Neural cell (in vitro differentiated cells): ENCODE measurements around the gene COL8A1. TPM values are rescaled to one million over a fixed set of nuclear protein-coding genes. Genes with fewer than 3 reads are reported as not detected.

Experiments used
- H2AFZ ChIP-seq: fragments of 200-600, 300-800 bp; sonication (generic), shearing (Covaris generic); 2 replicates; pipeline ENCODE4 v1.6.0; 2014; ENCODE audit warnings: low read depth, mild to moderate bottlenecking, antibody characterized with exemption, low read length, moderate library complexity
- H3F3A ChIP-seq: fragments of 200-600 bp; shearing (Covaris generic); 2 replicates; pipeline ENCODE4 v1.6.1; 2016; ENCODE audit warnings: mild to moderate bottlenecking, moderate library complexity, mixed read lengths, antibody characterized with exemption, low read length; ENCODE audit not compliant: insufficient read depth, poor library complexity, severe bottlenecking
- H3K27ac ChIP-seq: fragments of 200-600, 300-800 bp; sonication (generic), shearing (Covaris generic); 2 replicates; pipeline ENCODE4 v1.5.1; 2014; ENCODE audit warnings: mild to moderate bottlenecking, low read length, moderate library complexity
- H3K27me3 ChIP-seq: fragments of 300-800, 200-600 bp; sonication (generic), shearing (Covaris generic); 2 replicates; pipeline ENCODE4 v1.6.0; 2014; ENCODE audit warnings: mild to moderate bottlenecking, low read depth, low read length, moderate library complexity; ENCODE audit not compliant: insufficient read depth
- H3K36me3 ChIP-seq: fragments of 300-800, 200-600 bp; sonication (generic), shearing (Covaris generic); 2 replicates; pipeline ENCODE4 v1.5.1; 2014; ENCODE audit warnings: mild to moderate bottlenecking, antibody characterized with exemption, low read length, moderate library complexity; ENCODE audit not compliant: insufficient read depth
- H3K4me2 ChIP-seq: fragments of 300-800, 200-600 bp; sonication (generic), shearing (Covaris generic); 2 replicates; pipeline ENCODE4 v1.6.0; 2014; ENCODE audit warnings: mild to moderate bottlenecking, low read length
- H3K4me3 ChIP-seq: fragments of 300-800, 200-600 bp; sonication (generic), shearing (Covaris generic); 2 replicates; pipeline ENCODE4 v1.5.1; 2014; ENCODE audit warnings: mild to moderate bottlenecking, low read length, moderate library complexity
- H3K79me2 ChIP-seq: fragments of 200-600 bp; shearing (Covaris generic); replicated peaks from 2 replicates; pipeline ENCODE4 v1.6.0; 2014; ENCODE audit warnings: mild to moderate bottlenecking, low read length, moderate library complexity; ENCODE audit not compliant: insufficient read depth
- H3K9ac ChIP-seq: fragments of 300-800, 200-600 bp; sonication (generic), shearing (Covaris generic); 2 replicates; pipeline ENCODE4 v1.6.1; 2016; ENCODE audit warnings: mild to moderate bottlenecking, low read length, mixed read lengths
- H3K9me2 ChIP-seq: fragments of 200-600 bp; shearing (Covaris generic); 2 replicates; pipeline ENCODE4 v1.6.1; 2016; ENCODE audit warnings: mild to moderate bottlenecking, low read length, mixed read lengths; ENCODE audit not compliant: insufficient read depth
- H3K9me3 ChIP-seq: fragments of 200-600, 300-800 bp; sonication (generic), shearing (Covaris generic); 2 replicates; pipeline ENCODE4 v1.6.1; 2016; ENCODE audit warnings: mild to moderate bottlenecking, mixed run types, low read length, moderate library complexity, mixed read lengths
- H4K20me1 ChIP-seq: fragments of 200-600 bp; shearing (Covaris generic); 2 replicates; pipeline ENCODE4 v1.6.1; 2016; ENCODE audit warnings: mild to moderate bottlenecking, mixed run types; ENCODE audit not compliant: insufficient read depth
- EP300 ChIP-seq: fragments of 450-650 bp; conservative IDR thresholded peaks from 2 replicates; pipeline ENCODE4 v1.6.1; 2014; ENCODE audit warnings: antibody characterized with exemption, mild to moderate bottlenecking, moderate library complexity; ENCODE audit not compliant: poor library complexity, severe bottlenecking
- EZH2 ChIP-seq: fragments of 200-600, 300-800 bp; shearing (Covaris generic), sonication (generic); IDR thresholded peaks from 2 replicates; pipeline ENCODE4 v1.6.1; 2014; ENCODE audit warnings: antibody characterized with exemption, low read length, borderline replicate concordance, mild to moderate bottlenecking; ENCODE audit not compliant: insufficient read depth, poor library complexity, severe bottlenecking
- MXI1 ChIP-seq: fragments of 450-650 bp; conservative IDR thresholded peaks from 2 replicates; pipeline ENCODE4 v1.6.1; 2014; ENCODE audit warnings: antibody characterized with exemption, mild to moderate bottlenecking; ENCODE audit not compliant: poor library complexity, severe bottlenecking
- POLR2AphosphoS5 ChIP-seq: IDR thresholded peaks from 2 replicates; pipeline ENCODE4 v1.6.1; 2012
- RAD21 ChIP-seq: fragments of 450-650 bp; conservative IDR thresholded peaks from 2 replicates; pipeline ENCODE4 v1.6.1; 2014; ENCODE audit warnings: antibody characterized with exemption, mild to moderate bottlenecking, moderate library complexity
- SMC3 ChIP-seq: fragments of 450-650 bp; conservative IDR thresholded peaks from 2 replicates; pipeline ENCODE4 v1.6.1; 2014; ENCODE audit warnings: antibody characterized with exemption, mild to moderate bottlenecking, moderate library complexity; ENCODE audit not compliant: poor library complexity
- TAF1 ChIP-seq: IDR thresholded peaks from 2 replicates; pipeline ENCODE4 v1.6.1; 2012; ENCODE audit warnings: low read depth
- polyA plus RNA-seq: library from polyadenylated mRNA; depleted of rRNA; stranded (reverse); fragments of >200 nt; gene quantifications from 2 replicates; pipeline ENCODE4 v1.2.3, GENCODE V29; 2014
- TF ChIP-seq, protein P1 (sequence below): IDR thresholded peaks from 2 replicates; pipeline ENCODE4 v1.6.1; 2012; ENCODE audit warnings: borderline replicate concordance
- TF ChIP-seq, protein P2 (sequence below): fragments of 450-650 bp; IDR thresholded peaks from 2 replicates; pipeline ENCODE4 v1.5.1; 2014; ENCODE audit warnings: antibody characterized with exemption, mild to moderate bottlenecking, moderate library complexity; ENCODE audit not compliant: poor library complexity, severe bottlenecking

Gene COL8A1
- polyA plus RNA-seq, 1 donor from 2014 or later, result 0.04 TPM

DNA sequence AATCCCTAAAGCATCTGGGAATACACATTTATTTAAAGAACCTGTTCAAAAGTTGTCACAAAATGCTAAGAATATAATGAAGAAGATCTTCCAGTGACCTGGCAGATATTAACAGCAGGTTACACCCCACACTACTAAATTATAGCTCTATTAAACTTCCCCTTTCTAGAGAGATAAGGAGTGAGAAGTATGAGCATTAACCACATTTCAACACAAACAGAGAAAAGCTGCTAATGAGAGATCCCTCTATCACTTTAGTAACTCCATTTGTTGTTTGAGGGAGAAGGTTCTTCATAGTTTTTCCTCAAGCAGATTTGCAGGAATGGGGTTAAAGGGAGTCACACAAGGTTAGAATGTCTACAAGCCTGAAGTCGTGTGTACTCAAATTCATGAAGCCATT is 3.6 kb downstream of the COL8A1 start:
- no peak overlapping the region for H3K27ac ChIP-seq
- no peak overlapping the region for H3K4me3 ChIP-seq
- no peak overlapping the region for H3K4me2 ChIP-seq
- H3K9ac ChIP-seq, result no peak overlapping the region
- no peaks in the 10 kb centered on the region for H3F3A ChIP-seq
- TF ChIP-seq TAF1 (no peak), EP300 (no peak), RAD21 (no peak), EZH2 (no peak), MXI1 (no peak), POLR2AphosphoS5 (no peak), SMC3 (no peak)
- TF ChIP-seq, protein P1, sequence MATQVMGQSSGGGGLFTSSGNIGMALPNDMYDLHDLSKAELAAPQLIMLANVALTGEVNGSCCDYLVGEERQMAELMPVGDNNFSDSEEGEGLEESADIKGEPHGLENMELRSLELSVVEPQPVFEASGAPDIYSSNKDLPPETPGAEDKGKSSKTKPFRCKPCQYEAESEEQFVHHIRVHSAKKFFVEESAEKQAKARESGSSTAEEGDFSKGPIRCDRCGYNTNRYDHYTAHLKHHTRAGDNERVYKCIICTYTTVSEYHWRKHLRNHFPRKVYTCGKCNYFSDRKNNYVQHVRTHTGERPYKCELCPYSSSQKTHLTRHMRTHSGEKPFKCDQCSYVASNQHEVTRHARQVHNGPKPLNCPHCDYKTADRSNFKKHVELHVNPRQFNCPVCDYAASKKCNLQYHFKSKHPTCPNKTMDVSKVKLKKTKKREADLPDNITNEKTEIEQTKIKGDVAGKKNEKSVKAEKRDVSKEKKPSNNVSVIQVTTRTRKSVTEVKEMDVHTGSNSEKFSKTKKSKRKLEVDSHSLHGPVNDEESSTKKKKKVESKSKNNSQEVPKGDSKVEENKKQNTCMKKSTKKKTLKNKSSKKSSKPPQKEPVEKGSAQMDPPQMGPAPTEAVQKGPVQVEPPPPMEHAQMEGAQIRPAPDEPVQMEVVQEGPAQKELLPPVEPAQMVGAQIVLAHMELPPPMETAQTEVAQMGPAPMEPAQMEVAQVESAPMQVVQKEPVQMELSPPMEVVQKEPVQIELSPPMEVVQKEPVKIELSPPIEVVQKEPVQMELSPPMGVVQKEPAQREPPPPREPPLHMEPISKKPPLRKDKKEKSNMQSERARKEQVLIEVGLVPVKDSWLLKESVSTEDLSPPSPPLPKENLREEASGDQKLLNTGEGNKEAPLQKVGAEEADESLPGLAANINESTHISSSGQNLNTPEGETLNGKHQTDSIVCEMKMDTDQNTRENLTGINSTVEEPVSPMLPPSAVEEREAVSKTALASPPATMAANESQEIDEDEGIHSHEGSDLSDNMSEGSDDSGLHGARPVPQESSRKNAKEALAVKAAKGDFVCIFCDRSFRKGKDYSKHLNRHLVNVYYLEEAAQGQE, result no peak
- TF ChIP-seq, protein P2, sequence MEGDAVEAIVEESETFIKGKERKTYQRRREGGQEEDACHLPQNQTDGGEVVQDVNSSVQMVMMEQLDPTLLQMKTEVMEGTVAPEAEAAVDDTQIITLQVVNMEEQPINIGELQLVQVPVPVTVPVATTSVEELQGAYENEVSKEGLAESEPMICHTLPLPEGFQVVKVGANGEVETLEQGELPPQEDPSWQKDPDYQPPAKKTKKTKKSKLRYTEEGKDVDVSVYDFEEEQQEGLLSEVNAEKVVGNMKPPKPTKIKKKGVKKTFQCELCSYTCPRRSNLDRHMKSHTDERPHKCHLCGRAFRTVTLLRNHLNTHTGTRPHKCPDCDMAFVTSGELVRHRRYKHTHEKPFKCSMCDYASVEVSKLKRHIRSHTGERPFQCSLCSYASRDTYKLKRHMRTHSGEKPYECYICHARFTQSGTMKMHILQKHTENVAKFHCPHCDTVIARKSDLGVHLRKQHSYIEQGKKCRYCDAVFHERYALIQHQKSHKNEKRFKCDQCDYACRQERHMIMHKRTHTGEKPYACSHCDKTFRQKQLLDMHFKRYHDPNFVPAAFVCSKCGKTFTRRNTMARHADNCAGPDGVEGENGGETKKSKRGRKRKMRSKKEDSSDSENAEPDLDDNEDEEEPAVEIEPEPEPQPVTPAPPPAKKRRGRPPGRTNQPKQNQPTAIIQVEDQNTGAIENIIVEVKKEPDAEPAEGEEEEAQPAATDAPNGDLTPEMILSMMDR, result no peak
- H3K9me3 ChIP-seq, result no peaks in the 10 kb centered on the region
- no peaks in the 10 kb centered on the region for H3K9me2 ChIP-seq
- no peaks in the 10 kb centered on the region for H3K79me2 ChIP-seq
- peaks cover 20% of the 10 kb centered on the region for H3K27me3 ChIP-seq
- H4K20me1 ChIP-seq, result no peaks in the 10 kb centered on the region
- no peak overlapping the region for H2AFZ ChIP-seq
- H3K36me3 ChIP-seq, result no peaks in the 10 kb centered on the region

DNA sequence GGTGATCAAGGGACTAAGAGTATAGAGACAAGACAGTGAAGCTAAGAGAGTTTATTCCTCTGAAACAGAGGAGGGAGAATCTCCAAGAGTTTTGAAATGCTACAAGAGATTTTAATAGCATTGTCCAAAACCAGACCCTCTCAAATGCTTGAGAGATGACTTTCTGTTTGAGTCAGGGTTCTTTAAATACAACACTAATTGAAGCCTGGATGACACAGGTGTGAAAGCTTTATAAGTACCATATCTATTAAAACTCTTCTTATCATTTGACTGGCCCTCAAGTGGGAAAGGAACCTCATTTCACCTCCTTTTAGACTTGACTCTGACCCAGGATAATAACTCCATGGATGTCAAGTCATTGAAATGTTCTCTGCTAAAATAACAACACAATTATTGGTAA is 5.6 kb downstream of the COL8A1 start:
- Histone ChIP-seq H3K9ac (no peak overlapping the region), H2AFZ (no peak overlapping the region), H3K27ac (no peak overlapping the region), H3K9me2 (no peaks in the 10 kb centered on the region), H3K36me3 (no peaks in the 10 kb centered on the region), H3K27me3 (peaks cover 3% of the 10 kb centered on the region), H3K9me3 (no peaks in the 10 kb centered on the region), H3K4me3 (no peak overlapping the region), H4K20me1 (no peaks in the 10 kb centered on the region), H3K4me2 (no peak overlapping the region), H3F3A (no peaks in the 10 kb centered on the region), H3K79me2 (no peaks in the 10 kb centered on the region)
- TF ChIP-seq EZH2 (no peak), MXI1 (no peak), TAF1 (no peak), RAD21 (no peak)
